Measurements from ENCODE around the gene PCMTD2. TPM values are rescaled to one million over a fixed set of nuclear protein-coding genes. Genes with fewer than 3 reads are reported as not detected.

PCMTD2 gene
- total RNA-seq, 2 experiments from 2014 or later = 47.0 to 51.7 TPM

GRCh38 chr20:64224351-64225170, 31.0 kb upstream of the PCMTD2 start:
- H3K9me3 ChIP-seq (ENCODE audit: low read length) = no peaks in the 10 kb centered on the region
- H3K9me2 ChIP-seq (ENCODE audit: insufficient read depth, low read length) = no peaks in the 10 kb centered on the region
- ChIA-PET CTCF (ENCODE audit: unreplicated experiment) (no interaction called here), POLR2A (no interaction called here)
- intact Hi-C loops (cut with micrococcal nuclease; ENCODE audit: unreplicated experiment) = no loop called here
- no TSS peak for BruUV-seq (replicated peaks)
- DNase-seq (ENCODE audit: low spot score) = no peak
- no peaks in the 10 kb centered on the region for H4K20me1 ChIP-seq (ENCODE audit: insufficient read depth, low read length)
- no peaks in the 10 kb centered on the region for H3K79me2 ChIP-seq (ENCODE audit: insufficient read depth, low read depth, low read length)
- H3K4me3 ChIP-seq (ENCODE audit: low read depth, low read length, poor library complexity, severe bottlenecking) = no peak overlapping the region
- no peak for TF ChIP-seq EZH2phosphoT487 (IDR thresholded peaks at IDR 0.05; ENCODE audit: borderline replicate concordance, low read depth, low read length)
- TF ChIP-seq, protein P1, sequence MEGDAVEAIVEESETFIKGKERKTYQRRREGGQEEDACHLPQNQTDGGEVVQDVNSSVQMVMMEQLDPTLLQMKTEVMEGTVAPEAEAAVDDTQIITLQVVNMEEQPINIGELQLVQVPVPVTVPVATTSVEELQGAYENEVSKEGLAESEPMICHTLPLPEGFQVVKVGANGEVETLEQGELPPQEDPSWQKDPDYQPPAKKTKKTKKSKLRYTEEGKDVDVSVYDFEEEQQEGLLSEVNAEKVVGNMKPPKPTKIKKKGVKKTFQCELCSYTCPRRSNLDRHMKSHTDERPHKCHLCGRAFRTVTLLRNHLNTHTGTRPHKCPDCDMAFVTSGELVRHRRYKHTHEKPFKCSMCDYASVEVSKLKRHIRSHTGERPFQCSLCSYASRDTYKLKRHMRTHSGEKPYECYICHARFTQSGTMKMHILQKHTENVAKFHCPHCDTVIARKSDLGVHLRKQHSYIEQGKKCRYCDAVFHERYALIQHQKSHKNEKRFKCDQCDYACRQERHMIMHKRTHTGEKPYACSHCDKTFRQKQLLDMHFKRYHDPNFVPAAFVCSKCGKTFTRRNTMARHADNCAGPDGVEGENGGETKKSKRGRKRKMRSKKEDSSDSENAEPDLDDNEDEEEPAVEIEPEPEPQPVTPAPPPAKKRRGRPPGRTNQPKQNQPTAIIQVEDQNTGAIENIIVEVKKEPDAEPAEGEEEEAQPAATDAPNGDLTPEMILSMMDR (conservative IDR thresholded peaks at IDR 0.05; ENCODE audit: low read length) = no peak
- H3K36me3 ChIP-seq (ENCODE audit: insufficient read depth, low read length) = no peaks in the 10 kb centered on the region
- no peak overlapping the region for H2AFZ ChIP-seq (ENCODE audit: low read length)
- no peak overlapping the region for H3K4me2 ChIP-seq (ENCODE audit: low read length)
- peaks cover 4% of the 10 kb centered on the region for H3K4me1 ChIP-seq (ENCODE audit: insufficient read depth, low read length, poor library complexity, severe bottlenecking)
- no peak overlapping the region for H3K27ac ChIP-seq (ENCODE audit: low read depth, low read length, poor library complexity, severe bottlenecking)

GRCh38 chr20:64225171-64225595, 30.4 kb upstream of the PCMTD2 start:
- H3K4me1 ChIP-seq (ENCODE audit: insufficient read depth, low read length, poor library complexity, severe bottlenecking) = peaks cover 4% of the 10 kb centered on the region
- intact Hi-C loops (cut with micrococcal nuclease; ENCODE audit: unreplicated experiment) = no loop called here

More at GRCh38 chr20:64225171-64225595, 30.4 kb upstream of the PCMTD2 start:
- POLR2A ChIA-PET = no interaction called here
- Histone ChIP-seq H2AFZ (ENCODE audit: low read length) (no peak overlapping the region), H3K27ac (ENCODE audit: low read depth, low read length, poor library complexity, severe bottlenecking) (no peak overlapping the region), H3K9me3 (ENCODE audit: low read length) (no peaks in the 10 kb centered on the region), H3K4me2 (ENCODE audit: low read length) (no peak overlapping the region), H3K4me3 (ENCODE audit: low read depth, low read length, poor library complexity, severe bottlenecking) (no peak overlapping the region), H4K20me1 (ENCODE audit: insufficient read depth, low read length) (no peaks in the 10 kb centered on the region), H3K36me3 (ENCODE audit: insufficient read depth, low read length) (no peaks in the 10 kb centered on the region), H3K79me2 (ENCODE audit: insufficient read depth, low read depth, low read length) (no peaks in the 10 kb centered on the region), H3K9me2 (ENCODE audit: insufficient read depth, low read length) (no peaks in the 10 kb centered on the region)
- CTCF ChIA-PET (ENCODE audit: unreplicated experiment) = no interaction called here
- BruUV-seq (replicated peaks) = no TSS peak
- TF ChIP-seq, protein P1 (conservative IDR thresholded peaks at IDR 0.05; ENCODE audit: low read length) = no peak
- no peak for DNase-seq (ENCODE audit: low spot score)

All from OCI-LY7 (cell line).